Caco-2 (cell line): Measurements from ENCODE around the gene AOC1. TPM values are rescaled to one million over a fixed set of nuclear protein-coding genes. Genes with fewer than 3 reads are reported as not detected.

ENCODE experiments used
- BruUV-seq: library from RNA; stranded (reverse); fragments of 400-500 nt; replicated peaks from 2 replicates; lab custom pipeline; 2021; lab: Mats Ljungman, UMichigan
- CTCF ChIA-PET: fragments of 300-600 bp; sonication (Branson Sonifier 250); formaldehyde crosslinking; loops from one replicate; lab custom pipeline; 2022; ENCODE audit warnings: antibody characterized with exemption; lab: Charles Lee
- POLR2A ChIA-PET: fragments of 300-600 bp; sonication (Branson Sonifier 250); formaldehyde crosslinking; loops from one replicate; lab custom pipeline; 2022; ENCODE audit warnings: antibody characterized with exemption; lab: Charles Lee
- DNase-seq, 2 experiments: peaks; one replicate each; pipeline versions ENCODE4 v3.0.0 to v3.0.0-alpha.2; 2020 to 2022
- H3K27me3 ChIP-seq: replicated peaks from 2 replicates; pipeline ENCODE4 v1.6.0; 2011; ENCODE audit warnings: low read length; ENCODE audit not compliant: control insufficient read depth, insufficient read depth
- H3K36me3 ChIP-seq: 2 replicates; pipeline ENCODE4 v1.5.1; 2011; ENCODE audit warnings: low read length; ENCODE audit not compliant: control insufficient read depth, insufficient read depth
- H3K4me1 ChIP-seq: fragments of 250-450 bp; sonication (Bioruptor Pico); 2 replicates; pipeline ENCODE4 v1.5.1; 2020; ENCODE audit warnings: mild to moderate bottlenecking
- H3K4me3 ChIP-seq: 2 replicates; pipeline ENCODE4 v1.5.1; 2011; ENCODE audit warnings: low read depth, mild to moderate bottlenecking, control low read depth, low read length
- H3K9me3 ChIP-seq: fragments of 250-450 bp; sonication (Bioruptor Pico); 2 replicates; pipeline ENCODE4 v1.5.1; 2020; ENCODE audit warnings: mild to moderate bottlenecking, moderate library complexity
- H3K27ac Mint-ChIP-seq: one replicate; pipeline ENCODE4 v1.8.0; 2022; ENCODE audit warnings: mixed read lengths; ENCODE audit not compliant: unreplicated experiment
- H3K27me3 Mint-ChIP-seq: one replicate; pipeline ENCODE4 v1.8.0; 2022; ENCODE audit warnings: mixed read lengths; ENCODE audit not compliant: insufficient read depth, unreplicated experiment
- H3K36me3 Mint-ChIP-seq: one replicate; pipeline ENCODE4 v1.8.0; 2022; ENCODE audit warnings: mild to moderate bottlenecking, mixed read lengths; ENCODE audit not compliant: insufficient read depth, unreplicated experiment
- H3K4me1 Mint-ChIP-seq: one replicate; pipeline ENCODE4 v1.8.0; 2022; ENCODE audit warnings: low read depth, mixed read lengths; ENCODE audit not compliant: unreplicated experiment
- H3K4me3 Mint-ChIP-seq: one replicate; pipeline ENCODE4 v1.8.0; 2022; ENCODE audit warnings: mild to moderate bottlenecking, moderate library complexity, mixed read lengths; ENCODE audit not compliant: unreplicated experiment
- H3K9me3 Mint-ChIP-seq: one replicate; pipeline ENCODE4 v1.8.0; 2022; ENCODE audit warnings: mixed read lengths; ENCODE audit not compliant: unreplicated experiment
- CTCF ChIP-seq, 2 experiments: fragments of 200-600 bp in 1 of 2; IDR thresholded peaks; 1 replicate in 1 of 2; 2 replicates in 1 of 2; pipeline versions ENCODE4 v1.5.1 to v1.8.0; 2011 to 2022; ENCODE audit warnings: antibody characterized with exemption in 1 of 2, control low read depth in 1 of 2, inconsistent platforms in 1 of 2, low read depth in 1 of 2, low read length in 1 of 2, mild to moderate bottlenecking in 1 of 2, moderate library complexity in 1 of 2; ENCODE audit not compliant: insufficient read depth in 1 of 2, severe bottlenecking in 1 of 2, unreplicated experiment in 1 of 2
- intact Hi-C: fragments of 100-400 bp; cut with micrococcal nuclease; formaldehyde crosslinking; loops from one replicate; pipeline ENCODE4 v1.10.0; 2022; ENCODE audit not compliant: unreplicated experiment
- total RNA-seq: library from RNA; stranded (reverse); gene quantifications from 2 replicates; pipeline ENCODE4 v1.2.3, GENCODE V29; 2022

The AOC1 gene
- total RNA-seq, 1 experiment from 2014 or later: 3.5 TPM

GRCh38 chr7:150824379-150825177, 27.7 kb upstream of the AOC1 start:
- TF ChIP-seq CTCF (IDR thresholded peaks at IDR 0.05; ENCODE audit: insufficient read depth in 1 of 2, low read depth in 1 of 2, low read length in 1 of 2, severe bottlenecking in 1 of 2, unreplicated experiment in 1 of 2): no peak
- Mint-ChIP-seq H3K27me3 (no peaks in the 10 kb centered on the region), H3K9me3 (peaks cover 8% of the 10 kb centered on the region), H3K4me1 (peaks cover 17% of the 10 kb centered on the region), H3K36me3 (no peaks in the 10 kb centered on the region), H3K27ac (no peak overlapping the region), H3K4me3 (no peak overlapping the region)
- Histone ChIP-seq H3K4me1 (peaks cover 12% of the 10 kb centered on the region), H3K27me3 (no peaks in the 10 kb centered on the region), H3K9me3 (no peaks in the 10 kb centered on the region), H3K36me3 (no peaks in the 10 kb centered on the region), H3K4me3 (no peak overlapping the region)
- intact Hi-C loops: no loop called here
- ChIA-PET POLR2A (no interaction called here), CTCF (interaction anchor here (0.5 kb wide), 1 partner anchor 164 kb away, joined by 4 read pairs; no protein-coding TSS in a partner anchor)
- DNase-seq: no peak
- BruUV-seq: no TSS peak

- Mint-ChIP-seq H3K9me3 (peaks cover 8% of the 10 kb centered on the region), H3K27me3 (no peaks in the 10 kb centered on the region), H3K4me3 (no peak overlapping the region), H3K4me1 (peaks cover 23% of the 10 kb centered on the region), H3K27ac (no peak overlapping the region), H3K36me3 (no peaks in the 10 kb centered on the region)
- Histone ChIP-seq H3K27me3 (no peaks in the 10 kb centered on the region), H3K9me3 (no peaks in the 10 kb centered on the region), H3K4me1 (peaks cover 18% of the 10 kb centered on the region), H3K36me3 (no peaks in the 10 kb centered on the region), H3K4me3 (no peak overlapping the region)
- CTCF ChIA-PET: no interaction called here
- peak in 1 of 2 experiments; percentile 23 for DNase-seq
- BruUV-seq: no TSS peak
- intact Hi-C loops: no loop called here
- POLR2A ChIA-PET: no interaction called here
- no peak for TF ChIP-seq CTCF (IDR thresholded peaks at IDR 0.05; ENCODE audit: insufficient read depth in 1 of 2, low read depth in 1 of 2, low read length in 1 of 2, severe bottlenecking in 1 of 2, unreplicated experiment in 1 of 2)
Measured at GRCh38 chr7:150826061-150826849, 26.1 kb upstream of the AOC1 start.

- intact Hi-C loops: no loop called here
- TF ChIP-seq CTCF (IDR thresholded peaks at IDR 0.05; ENCODE audit: insufficient read depth in 1 of 2, low read depth in 1 of 2, low read length in 1 of 2, severe bottlenecking in 1 of 2, unreplicated experiment in 1 of 2): no peak
- no peaks in the 10 kb centered on the region for H3K9me3 Mint-ChIP-seq
- H3K36me3 ChIP-seq: no peaks in the 10 kb centered on the region
- ChIA-PET CTCF (no interaction called here), POLR2A (no interaction called here)
- peaks cover 25% of the 10 kb centered on the region for H3K4me1 ChIP-seq
- peaks cover 23% of the 10 kb centered on the region for H3K4me1 Mint-ChIP-seq
- no peak for DNase-seq
- H3K27me3 ChIP-seq: no peaks in the 10 kb centered on the region
- no peak overlapping the region for H3K27ac Mint-ChIP-seq
- H3K9me3 ChIP-seq: no peaks in the 10 kb centered on the region
- no peaks in the 10 kb centered on the region for H3K36me3 Mint-ChIP-seq
- H3K27me3 Mint-ChIP-seq: no peaks in the 10 kb centered on the region
- no TSS peak for BruUV-seq
- no peak overlapping the region for H3K4me3 Mint-ChIP-seq
- H3K4me3 ChIP-seq: no peak overlapping the region
Measured at GRCh38 chr7:150828384-150828783, 23.9 kb upstream of the AOC1 start.
